ENCODE results near the gene TMEM182. TPM values are rescaled to one million over a fixed set of nuclear protein-coding genes. Genes with fewer than 3 reads are reported as not detected.

Gene TMEM182
- total RNA-seq, 2 donors from 2014 or later = 2.0 to 4.3 TPM

- WGBS = 69% methylated on average over 7 of the region's 7 CpGs
- H3K36me3 ChIP-seq = no peaks in the 10 kb centered on the region
- TF ChIP-seq POLR2AphosphoS5 (IDR thresholded peaks at IDR 0.05) = no peak
- no peak for TF ChIP-seq POLR2A (IDR thresholded peaks at IDR 0.05)
- no peak for TF ChIP-seq CTCF (IDR thresholded peaks at IDR 0.05)
- no peak overlapping the region for H3K4me3 ChIP-seq
- intact Hi-C loops (cut with DNase I) = no loop called here
- H3K4me1 ChIP-seq (replicated peaks) = peaks cover 5% of the 10 kb centered on the region
- no peak for DNase-seq (ENCODE audit: low spot score)
- H3K9me3 ChIP-seq = no peaks in the 10 kb centered on the region
- no peaks in the 10 kb centered on the region for H3K27me3 ChIP-seq (replicated peaks; ENCODE audit: insufficient read depth)
- no peak overlapping the region for H3K27ac ChIP-seq
These were observed 27.7 kb downstream of the TMEM182 start for GRCh38 chr2:102789349-102790090.

- no peaks in the 10 kb centered on the region for H3K36me3 ChIP-seq
- H3K9me3 ChIP-seq = no peaks in the 10 kb centered on the region
- DNase-seq (ENCODE audit: low spot score) = no peak
- H3K4me3 ChIP-seq = no peak overlapping the region
- peaks cover 5% of the 10 kb centered on the region for H3K4me1 ChIP-seq (replicated peaks)
- no peaks in the 10 kb centered on the region for H3K27me3 ChIP-seq (replicated peaks; ENCODE audit: insufficient read depth)
- intact Hi-C loops (cut with DNase I) = no loop called here
- H3K27ac ChIP-seq = no peak overlapping the region
- 89% methylated on average over 3 of the region's 3 CpGs for WGBS
- TF ChIP-seq POLR2AphosphoS5 (IDR thresholded peaks at IDR 0.05) = no peak
- TF ChIP-seq CTCF (IDR thresholded peaks at IDR 0.05) = no peak
- no peak for TF ChIP-seq POLR2A (IDR thresholded peaks at IDR 0.05)
These were observed 28.2 kb downstream of the TMEM182 start for GRCh38 chr2:102790091-102790455.

- Histone ChIP-seq H3K4me3 (no peak overlapping the region), H3K36me3 (no peaks in the 10 kb centered on the region), H3K4me1 (replicated peaks) (peaks cover 5% of the 10 kb centered on the region), H3K27ac (no peak overlapping the region), H3K9me3 (no peaks in the 10 kb centered on the region), H3K27me3 (replicated peaks; ENCODE audit: insufficient read depth) (no peaks in the 10 kb centered on the region)
- WGBS = 81% methylated on average over 8 of the region's 8 CpGs
- intact Hi-C loops (cut with DNase I) = no loop called here
- TF ChIP-seq CTCF (IDR thresholded peaks at IDR 0.05) = no peak
- no peak for DNase-seq (ENCODE audit: low spot score)
These were observed 30.9 kb downstream of the TMEM182 start for GRCh38 chr2:102792568-102793208.

GRCh38 chr2:102795641-102796040 lies 33.8 kb downstream of the TMEM182 start:
- H3K9me3 ChIP-seq = no peaks in the 10 kb centered on the region
- TF ChIP-seq CTCF (IDR thresholded peaks at IDR 0.05) (no peak), POLR2A (IDR thresholded peaks at IDR 0.05) (no peak), POLR2AphosphoS5 (IDR thresholded peaks at IDR 0.05) (no peak)
- H3K27me3 ChIP-seq (replicated peaks; ENCODE audit: insufficient read depth) = no peaks in the 10 kb centered on the region
- intact Hi-C loops (cut with DNase I) = no loop called here
- H3K4me1 ChIP-seq (replicated peaks) = no peaks in the 10 kb centered on the region
- 77% methylated on average over 4 of the region's 4 CpGs for WGBS
- DNase-seq (ENCODE audit: low spot score) = no peak
- H3K36me3 ChIP-seq = no peaks in the 10 kb centered on the region
- H3K27ac ChIP-seq = no peak overlapping the region
- no peak overlapping the region for H3K4me3 ChIP-seq

GRCh38 chr2:102796337-102796736 lies 34.5 kb downstream of the TMEM182 start:
- peak; percentile 46 for DNase-seq (ENCODE audit: low spot score)
- intact Hi-C loops (cut with DNase I) = no loop called here
- Histone ChIP-seq H3K4me3 (no peak overlapping the region), H3K27ac (peak overlapping the region; percentile 13 to 33), H3K27me3 (replicated peaks; ENCODE audit: insufficient read depth) (no peaks in the 10 kb centered on the region), H3K9me3 (no peaks in the 10 kb centered on the region), H3K36me3 (no peaks in the 10 kb centered on the region), H3K4me1 (replicated peaks) (no peaks in the 10 kb centered on the region)
- 29% methylated on average over 2 of the region's 2 CpGs for WGBS
- TF ChIP-seq POLR2A (IDR thresholded peaks at IDR 0.05) (no peak), POLR2AphosphoS5 (IDR thresholded peaks at IDR 0.05) (peak; percentile 27)
